Neuronal stem cell (in vitro differentiated cells): ENCODE measurements around the gene LTA4H.

ENCODE experiments used
- DNase-seq: peaks from one replicate; pipeline ENCODE4 v3.0.0-alpha.2; 2013; ENCODE audit warnings: low spot score
- H2AFZ ChIP-seq: one replicate; pipeline ENCODE4 v1.6.1; 2013; ENCODE audit warnings: mild to moderate bottlenecking, low read length, inconsistent platforms
- H2AK5ac ChIP-seq: 2 replicates; pipeline ENCODE4 v1.6.1; 2013; ENCODE audit warnings: low read depth, mild to moderate bottlenecking, inconsistent platforms, low read length, moderate library complexity, mixed read lengths
- H2BK120ac ChIP-seq: 2 replicates; pipeline ENCODE4 v1.6.1; 2013; ENCODE audit warnings: low read depth, mild to moderate bottlenecking, inconsistent platforms, low read length, moderate library complexity, mixed read lengths
- H2BK12ac ChIP-seq: one replicate; pipeline ENCODE4 v1.6.1; 2013; ENCODE audit warnings: low read length, inconsistent platforms
- H2BK15ac ChIP-seq: 2 replicates; pipeline ENCODE4 v1.6.1; 2013; ENCODE audit warnings: mild to moderate bottlenecking, low read length, inconsistent platforms, mixed read lengths
- H2BK5ac ChIP-seq: one replicate; pipeline ENCODE4 v1.6.1; 2013; ENCODE audit warnings: inconsistent platforms, mild to moderate bottlenecking, low read length, moderate library complexity
- H3K14ac ChIP-seq: one replicate; pipeline ENCODE4 v1.6.1; 2013; ENCODE audit warnings: low read length, inconsistent platforms
- H3K18ac ChIP-seq: 2 replicates; pipeline ENCODE4 v1.6.1; 2013; ENCODE audit warnings: low read length, inconsistent platforms
- H3K23ac ChIP-seq: 2 replicates; pipeline ENCODE4 v1.6.1; 2013; ENCODE audit warnings: low read depth, mild to moderate bottlenecking, mixed read lengths, low read length, inconsistent platforms; ENCODE audit not compliant: poor library complexity
- H3K27ac ChIP-seq: replicated peaks from 3 replicates; pipeline ENCODE4 v1.5.1; 2013; ENCODE audit warnings: low read length, inconsistent platforms
- H3K27me3 ChIP-seq, 3 experiments: 2 replicates each; pipeline ENCODE4 v1.6.1; 2013; ENCODE audit warnings: low read length in 3 of 3, mild to moderate bottlenecking in 2 of 3, inconsistent platforms in 1 of 3, low read depth in 1 of 3, mixed read lengths in 1 of 3, moderate library complexity in 1 of 3; ENCODE audit not compliant: control insufficient read depth in 3 of 3, insufficient read depth in 3 of 3
- H3K36me3 ChIP-seq, 2 donors: replicated peaks in 1 of 2; 2 replicates each; pipeline ENCODE4 v1.6.1; 2013; ENCODE audit warnings: low read length in 2 of 2; ENCODE audit not compliant: control insufficient read depth in 2 of 2, insufficient read depth in 2 of 2
- H3K4ac ChIP-seq: 2 replicates; pipeline ENCODE4 v1.6.1; 2013; ENCODE audit warnings: inconsistent platforms, mild to moderate bottlenecking, low read length, moderate library complexity
- H3K4me1 ChIP-seq, 2 donors: 1 replicate in 1 of 2; 2 replicates in 1 of 2; pipeline ENCODE4 v1.6.1; 2013; ENCODE audit warnings: low read length in 2 of 2, low read depth in 1 of 2; ENCODE audit not compliant: control insufficient read depth in 2 of 2, insufficient read depth in 1 of 2
- H3K4me2 ChIP-seq: one replicate; pipeline ENCODE4 v1.6.1; 2013; ENCODE audit warnings: mild to moderate bottlenecking, low read length, inconsistent platforms; ENCODE audit not compliant: insufficient read depth, poor library complexity, severe bottlenecking
- H3K4me3 ChIP-seq, 2 donors: 2 replicates each; pipeline ENCODE4 v1.5.1; 2013; ENCODE audit warnings: low read length in 2 of 2, mild to moderate bottlenecking in 2 of 2, inconsistent platforms in 1 of 2, moderate library complexity in 1 of 2
- H3K79me1 ChIP-seq: one replicate; pipeline ENCODE4 v1.6.1; 2013; ENCODE audit warnings: low read depth, mild to moderate bottlenecking, inconsistent platforms, low read length, moderate library complexity
- H3K9ac ChIP-seq: one replicate; pipeline ENCODE4 v1.6.1; 2013; ENCODE audit warnings: mild to moderate bottlenecking, low read depth, low read length, inconsistent platforms; ENCODE audit not compliant: poor library complexity
- H3K9me3 ChIP-seq, 2 donors: replicated peaks in 1 of 2; 2 replicates each; pipeline versions ENCODE3 to v1.6.1; 2013; ENCODE audit warnings: low read length in 2 of 2, mild to moderate bottlenecking in 2 of 2, inconsistent platforms in 1 of 2, low read depth in 1 of 2, mixed read lengths in 1 of 2, moderate library complexity in 1 of 2; ENCODE audit not compliant: control insufficient read depth in 2 of 2, insufficient read depth in 1 of 2
- H4K8ac ChIP-seq: one replicate; pipeline ENCODE4 v1.6.1; 2013; ENCODE audit warnings: low read depth, mild to moderate bottlenecking, inconsistent platforms, low read length, moderate library complexity
- H4K91ac ChIP-seq: one replicate; pipeline ENCODE4 v1.6.1; 2013; ENCODE audit warnings: low read length, low read depth, mild to moderate bottlenecking, inconsistent platforms; ENCODE audit not compliant: poor library complexity
- WGBS, 2 donors: extraction: QIAGEN DNeasy Blood & Tissue Kit; methylation state at CpG; one replicate each; pipeline ENCODE4 v1.1.7; 2013; ENCODE audit warnings: missing lambda C conversion rate in 2 of 2, mixed read lengths in 1 of 2; ENCODE audit not compliant: insufficient read length in 2 of 2, insufficient replicate concordance in 1 of 2; ENCODE audit errors: extremely low coverage in 2 of 2; 5-methylcytosine and 5-hydroxymethylcytosine counted together

Gene LTA4H

DNA sequence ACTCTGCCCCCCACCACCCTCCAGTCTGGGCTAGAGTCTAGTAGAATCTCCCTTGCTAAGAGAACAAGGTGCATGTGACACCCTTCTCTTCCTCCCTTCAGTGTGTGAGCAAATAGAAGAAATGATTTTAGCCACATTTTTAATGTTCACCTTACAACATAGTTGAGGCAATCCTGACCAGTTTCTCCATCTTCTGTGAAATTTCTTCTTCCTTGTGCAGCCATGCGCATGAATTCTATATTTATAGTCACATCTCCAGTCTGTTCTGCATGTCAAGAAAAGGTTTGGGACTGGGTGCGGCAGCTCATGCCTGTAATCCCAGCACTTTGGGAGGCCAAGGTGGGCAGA lies 9.5 kb upstream of the LTA4H start:
- no peak overlapping the region for H2BK120ac ChIP-seq
- WGBS, 2 donors: no CpG with 5 or more reads among the region's 2 CpGs
- H3K9ac ChIP-seq: no peak overlapping the region
- no peak overlapping the region for H3K23ac ChIP-seq
- no peak overlapping the region for H4K8ac ChIP-seq
- H2BK12ac ChIP-seq: no peak overlapping the region
- DNase-seq: no peak
- H2AK5ac ChIP-seq: no peak overlapping the region
- no peak overlapping the region for H3K4me2 ChIP-seq
- no peak overlapping the region for H2BK5ac ChIP-seq
- no peak overlapping the region for H3K18ac ChIP-seq
- H4K91ac ChIP-seq: no peak overlapping the region
- H3K9me3 ChIP-seq: no peaks in the 10 kb centered on the region
- no peaks in the 10 kb centered on the region for H3K36me3 ChIP-seq
- H3K27me3 ChIP-seq: no peaks in the 10 kb centered on the region
- H3K4me3 ChIP-seq: no peak overlapping the region
- H2BK15ac ChIP-seq: no peak overlapping the region
- no peak overlapping the region for H3K27ac ChIP-seq
- no peaks in the 10 kb centered on the region for H3K4me1 ChIP-seq
- H3K4ac ChIP-seq: no peak overlapping the region
- no peak overlapping the region for H2AFZ ChIP-seq
- H3K79me1 ChIP-seq: no peaks in the 10 kb centered on the region
- no peak overlapping the region for H3K14ac ChIP-seq

DNA sequence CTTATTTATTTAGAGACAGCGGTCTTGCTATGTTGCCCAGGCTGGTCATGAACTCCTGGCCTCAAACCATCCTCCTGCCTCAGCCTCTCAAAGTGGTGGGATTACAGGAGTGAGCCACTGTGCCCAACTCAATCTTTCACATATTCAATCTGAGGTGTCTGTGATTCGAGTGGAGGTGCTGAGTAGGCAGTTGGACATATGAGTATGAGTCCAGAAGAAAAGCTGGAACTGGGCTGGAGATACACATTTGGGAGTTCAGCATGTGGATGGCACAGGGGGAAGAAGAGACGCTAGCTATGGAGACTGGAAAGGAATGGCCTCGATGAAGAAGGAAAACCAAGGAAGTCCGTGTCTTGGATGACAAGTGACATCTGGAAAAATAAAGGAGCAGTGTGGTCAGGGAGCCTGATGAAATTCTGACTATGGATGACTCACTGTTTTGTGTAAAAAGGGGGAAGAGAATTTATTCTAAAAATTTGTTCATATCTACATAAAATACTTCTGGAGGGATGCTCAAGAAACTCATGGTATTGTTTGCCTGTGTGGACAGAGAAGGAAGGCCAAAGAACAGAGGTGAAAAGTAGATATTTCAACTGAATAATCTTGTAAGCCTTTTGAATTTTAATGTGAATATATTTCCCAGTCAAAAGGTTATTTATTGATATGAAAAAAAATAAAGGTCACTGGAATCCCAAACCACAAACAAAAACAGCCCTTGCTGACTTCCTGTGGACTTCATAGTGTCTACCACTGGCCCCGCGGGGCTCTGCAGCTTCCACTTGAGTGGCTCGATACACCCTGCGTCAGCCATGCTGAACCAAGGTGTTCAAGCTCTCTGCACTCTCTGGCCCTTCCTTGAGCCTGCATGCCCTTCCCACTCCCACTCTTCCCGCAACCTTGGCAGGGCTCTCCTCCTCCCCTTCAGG lies 8.9 kb upstream of the LTA4H start:
- H3K4me1 ChIP-seq: no peaks in the 10 kb centered on the region
- no peaks in the 10 kb centered on the region for H3K9me3 ChIP-seq
- H3K9ac ChIP-seq: no peak overlapping the region
- no peak overlapping the region for H2BK120ac ChIP-seq
- DNase-seq: no peak
- no peak overlapping the region for H3K4me2 ChIP-seq
- no peaks in the 10 kb centered on the region for H3K79me1 ChIP-seq
- no peak overlapping the region for H4K8ac ChIP-seq
- H3K27me3 ChIP-seq: no peaks in the 10 kb centered on the region
- H3K27ac ChIP-seq: no peak overlapping the region
- no peak overlapping the region for H3K4me3 ChIP-seq
- H3K18ac ChIP-seq: no peak overlapping the region
- H2AK5ac ChIP-seq: no peak overlapping the region
- no peaks in the 10 kb centered on the region for H3K36me3 ChIP-seq
- no peak overlapping the region for H2BK5ac ChIP-seq
- no peak overlapping the region for H3K4ac ChIP-seq
- no peak overlapping the region for H3K23ac ChIP-seq
- no peak overlapping the region for H2BK15ac ChIP-seq
- no peak overlapping the region for H4K91ac ChIP-seq
- H3K14ac ChIP-seq: no peak overlapping the region
- H2BK12ac ChIP-seq: no peak overlapping the region
- no peak overlapping the region for H2AFZ ChIP-seq
- no CpG with 5 or more reads among the region's 10 CpGs for WGBS, 2 donors

DNA sequence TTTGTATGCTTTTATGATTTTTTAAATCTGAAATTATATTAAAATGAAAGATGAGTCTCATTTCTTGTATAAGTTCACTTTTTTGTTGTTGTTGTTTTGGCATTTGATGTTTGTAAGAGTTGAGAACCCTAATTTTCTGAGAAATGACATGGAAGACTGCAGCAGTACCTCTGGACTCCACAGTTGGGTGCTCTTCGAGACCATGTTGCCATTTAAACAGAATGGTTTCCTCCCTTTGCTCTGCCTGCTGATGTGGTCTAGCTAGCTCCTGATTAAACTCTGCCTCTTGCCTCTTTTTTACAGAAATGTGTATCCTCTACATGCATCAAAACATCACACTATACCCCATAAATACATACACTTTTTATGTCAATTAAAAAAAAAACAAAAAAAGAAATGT lies 5.8 kb upstream of the LTA4H start:
- no peaks in the 10 kb centered on the region for H3K27me3 ChIP-seq
- H2BK5ac ChIP-seq: no peak overlapping the region
- no peaks in the 10 kb centered on the region for H3K9me3 ChIP-seq
- no peak overlapping the region for H4K91ac ChIP-seq
- H3K9ac ChIP-seq: no peak overlapping the region
- no peak for DNase-seq
- no peak overlapping the region for H3K14ac ChIP-seq
- H3K4me2 ChIP-seq: no peak overlapping the region
- no peak overlapping the region for H3K23ac ChIP-seq
- no peak overlapping the region for H2BK15ac ChIP-seq
- H3K18ac ChIP-seq: no peak overlapping the region
- no peaks in the 10 kb centered on the region for H3K4me1 ChIP-seq
- no peaks in the 10 kb centered on the region for H3K79me1 ChIP-seq
- no peak overlapping the region for H3K27ac ChIP-seq
- no peak overlapping the region for H3K4me3 ChIP-seq
- H4K8ac ChIP-seq: no peak overlapping the region
- H3K4ac ChIP-seq: no peak overlapping the region
- H3K36me3 ChIP-seq: no peaks in the 10 kb centered on the region
- H2AFZ ChIP-seq: no peak overlapping the region
- H2BK12ac ChIP-seq: no peak overlapping the region
- H2BK120ac ChIP-seq: no peak overlapping the region
- no CpG with 5 or more reads among the region's 1 CpG for WGBS, 2 donors
- H2AK5ac ChIP-seq: no peak overlapping the region

DNA sequence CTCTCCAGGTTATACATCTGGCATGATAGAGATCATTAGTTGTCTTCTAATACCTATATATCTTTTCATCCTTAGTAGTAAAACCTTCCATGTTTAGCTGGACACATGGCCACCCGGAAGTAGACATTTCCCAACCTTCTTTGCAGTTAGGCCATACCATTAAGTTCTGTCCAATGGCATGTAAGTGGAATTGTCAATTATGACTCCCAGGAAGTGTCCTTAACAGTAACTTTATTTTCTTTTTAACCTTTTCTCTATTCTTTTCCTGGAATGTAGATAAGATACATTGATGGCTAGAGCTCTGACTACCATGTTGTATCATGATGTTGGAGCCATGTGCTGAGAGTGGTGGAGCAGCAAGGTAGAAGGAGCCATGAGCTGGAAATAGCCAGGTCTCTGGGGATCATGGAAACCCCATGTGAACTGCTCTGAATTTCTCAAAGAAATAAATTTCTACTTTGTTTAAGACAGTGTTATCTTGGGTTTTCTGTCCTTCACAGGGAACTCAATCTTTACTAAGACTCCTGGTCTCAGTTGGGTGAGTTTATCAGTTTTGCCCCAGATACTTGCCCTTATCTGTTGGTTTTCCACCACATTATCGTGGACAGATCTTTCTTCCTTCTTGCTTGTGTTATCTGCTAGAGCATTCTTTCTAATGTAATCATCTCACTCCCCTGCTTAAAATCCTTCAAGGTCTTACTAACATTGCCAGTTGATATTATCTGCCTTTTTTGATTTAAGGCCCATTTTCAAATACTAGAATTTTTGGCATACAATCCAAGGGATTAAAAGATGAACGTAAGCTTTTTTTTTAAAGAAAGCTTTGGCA lies 5.1 kb upstream of the LTA4H start:
- no peaks in the 10 kb centered on the region for H3K36me3 ChIP-seq
- H4K8ac ChIP-seq: no peak overlapping the region
- no peak overlapping the region for H2AFZ ChIP-seq
- H3K79me1 ChIP-seq: no peaks in the 10 kb centered on the region
- no peak overlapping the region for H3K14ac ChIP-seq
- H2BK12ac ChIP-seq: no peak overlapping the region
- H3K4me2 ChIP-seq: no peak overlapping the region
- no peak overlapping the region for H4K91ac ChIP-seq
- H3K18ac ChIP-seq: no peak overlapping the region
- no peak overlapping the region for H2BK120ac ChIP-seq
- H3K23ac ChIP-seq: no peak overlapping the region
- H2AK5ac ChIP-seq: no peak overlapping the region
- H3K4ac ChIP-seq: no peak overlapping the region
- DNase-seq: no peak
- H3K9me3 ChIP-seq: no peaks in the 10 kb centered on the region
- H2BK5ac ChIP-seq: no peak overlapping the region
- no peak overlapping the region for H3K9ac ChIP-seq
- H3K27ac ChIP-seq: no peak overlapping the region
- no peak overlapping the region for H3K4me3 ChIP-seq
- H3K4me1 ChIP-seq: no peaks in the 10 kb centered on the region
- no peaks in the 10 kb centered on the region for H3K27me3 ChIP-seq
- WGBS, 2 donors: no CpG with 5 or more reads among the region's 3 CpGs
- no peak overlapping the region for H2BK15ac ChIP-seq
